ENCODE data around the gene TMEM185B. TPM values are rescaled to one million over a fixed set of nuclear protein-coding genes. Genes with fewer than 3 reads are reported as not detected.
"Not testable (repeated sequence)": the region's sequence is repeated elsewhere in the genome, so short reads cannot be mapped to it uniquely, and the experiment has no call there.

TMEM185B gene
- total RNA-seq, 1 donor from 2014 or later: 19.0 TPM

- DNase-seq (ENCODE audit: low read depth in 2 of 2): no peak
These were observed 28.7 kb upstream of the TMEM185B start for GRCh38 chr2:120251880-120252224.

GRCh38 chr2:120251078-120251477 is 27.9 kb upstream of the TMEM185B start:
- no peak for DNase-seq (ENCODE audit: low read depth in 2 of 2)

- DNase-seq (ENCODE audit: low read depth in 2 of 2): no peak
These were observed 27.4 kb upstream of the TMEM185B start for GRCh38 chr2:120250640-120251039.

- no peak for DNase-seq (ENCODE audit: low read depth in 2 of 2)
These were observed 24.7 kb upstream of the TMEM185B start for GRCh38 chr2:120247851-120248250.

GRCh38 chr2:120246546-120247300 is 23.5 kb upstream of the TMEM185B start:
- DNase-seq (ENCODE audit: low read depth in 2 of 2): no peak

GRCh38 chr2:120245520-120246332 is 22.5 kb upstream of the TMEM185B start:
- DNase-seq (ENCODE audit: low read depth in 2 of 2): no peak

- no peak for DNase-seq (ENCODE audit: low read depth in 2 of 2)
These were observed 21.7 kb upstream of the TMEM185B start for GRCh38 chr2:120244656-120245519.

- DNase-seq (ENCODE audit: low read depth in 2 of 2): no peak
These were observed 20.8 kb upstream of the TMEM185B start for GRCh38 chr2:120243875-120244553.

- DNase-seq (ENCODE audit: low read depth in 2 of 2): peak in 1 of 2 donors; percentile 38
These were observed 20.0 kb upstream of the TMEM185B start for GRCh38 chr2:120243211-120243610.

- DNase-seq (ENCODE audit: low read depth in 2 of 2): no peak
These were observed 18.5 kb upstream of the TMEM185B start for GRCh38 chr2:120241684-120242083.

GRCh38 chr2:120240901-120241429 is 17.8 kb upstream of the TMEM185B start:
- no peak for DNase-seq (ENCODE audit: low read depth in 2 of 2)

GRCh38 chr2:120239488-120240287 is 16.5 kb upstream of the TMEM185B start:
- peak; percentile 95 to 99 for DNase-seq (ENCODE audit: low read depth in 2 of 2)

GRCh38 chr2:120238728-120239487 is 15.7 kb upstream of the TMEM185B start:
- DNase-seq (ENCODE audit: low read depth in 2 of 2): peak in 1 of 2 donors; percentile 79

GRCh38 chr2:120237491-120237902 is 14.3 kb upstream of the TMEM185B start:
- peak in 1 of 2 donors; percentile 54 for DNase-seq (ENCODE audit: low read depth in 2 of 2)

- DNase-seq (ENCODE audit: low read depth in 2 of 2): no peak
These were observed 13.6 kb upstream of the TMEM185B start for GRCh38 chr2:120236791-120237190.

- no peak for DNase-seq (ENCODE audit: low read depth in 2 of 2)
These were observed 13.1 kb upstream of the TMEM185B start for GRCh38 chr2:120236316-120236715.

GRCh38 chr2:120235681-120236080 is 12.5 kb upstream of the TMEM185B start:
- DNase-seq (ENCODE audit: low read depth in 2 of 2): no peak

GRCh38 chr2:120235158-120235557 is 12.0 kb upstream of the TMEM185B start:
- DNase-seq (ENCODE audit: low read depth in 2 of 2): not testable (repeated sequence)

GRCh38 chr2:120233292-120233691 is 10.1 kb upstream of the TMEM185B start:
- DNase-seq (ENCODE audit: low read depth in 2 of 2): no peak

Measured in dermis microvascular lymphatic vessel endothelial cell (primary cell).